Loucy (cell line): ENCODE results near the gene PELI2.
"Not testable (repeated sequence)": the region's sequence is repeated elsewhere in the genome, so short reads cannot be mapped to it uniquely, and the experiment has no call there.

Experiments used
- H2AFZ ChIP-seq: fragments of 200-600 bp; sonication (generic); 2 replicates; pipeline ENCODE4 v1.6.0; 2016; ENCODE audit warnings: antibody characterized with exemption, mild to moderate bottlenecking, low read length, moderate library complexity
- H3F3A ChIP-seq: fragments of 200-600 bp; 2 replicates; pipeline ENCODE4 v1.6.0; 2016; ENCODE audit warnings: antibody characterized with exemption, low read depth, mild to moderate bottlenecking
- H3K27me3 ChIP-seq: fragments of 200-600 bp; sonication (generic); 2 replicates; pipeline ENCODE4 v1.6.1; 2014; ENCODE audit warnings: low read length, mild to moderate bottlenecking; ENCODE audit not compliant: insufficient read depth, poor library complexity, severe bottlenecking
- H3K36me3 ChIP-seq: fragments of 200-600 bp; sonication (generic); 2 replicates; pipeline ENCODE4 v1.6.1; 2016; ENCODE audit warnings: low read length; ENCODE audit not compliant: insufficient read depth
- H3K4me1 ChIP-seq: fragments of 200-600 bp; sonication (generic); 2 replicates; pipeline ENCODE4 v1.5.1; 2014; ENCODE audit warnings: low read length, mild to moderate bottlenecking; ENCODE audit not compliant: insufficient read depth, poor library complexity, severe bottlenecking
- H3K4me2 ChIP-seq: fragments of 200-600 bp; sonication (generic); 2 replicates; pipeline ENCODE4 v1.6.0; 2014; ENCODE audit warnings: antibody characterized with exemption, low read length, low read depth, mild to moderate bottlenecking; ENCODE audit not compliant: poor library complexity, severe bottlenecking
- H3K4me3 ChIP-seq: fragments of 200-600 bp; sonication (generic); 2 replicates; pipeline ENCODE4 v1.5.1; 2014; ENCODE audit warnings: low read length, mild to moderate bottlenecking, mixed read lengths; ENCODE audit not compliant: poor library complexity, severe bottlenecking
- H3K79me2 ChIP-seq: fragments of 200-600 bp; sonication (generic); 2 replicates; pipeline ENCODE4 v1.6.1; 2014; ENCODE audit warnings: low read length; ENCODE audit not compliant: insufficient read depth
- H3K9ac ChIP-seq: fragments of 200-600 bp; sonication (generic); 2 replicates; pipeline ENCODE4 v1.6.0; 2014; ENCODE audit warnings: mild to moderate bottlenecking, low read depth, low read length, moderate library complexity; ENCODE audit not compliant: poor library complexity, severe bottlenecking
- H3K9me2 ChIP-seq: fragments of 200-600 bp; sonication (generic); replicated peaks from 2 replicates; pipeline ENCODE4 v1.6.1; 2016; ENCODE audit warnings: low read depth, low read length, mixed read lengths
- H3K9me3 ChIP-seq: fragments of 200-600 bp; sonication (generic); 2 replicates; pipeline ENCODE4 v1.6.1; 2014; ENCODE audit warnings: mild to moderate bottlenecking, antibody characterized with exemption, low read length, low read depth; ENCODE audit not compliant: insufficient read depth
- H4K20me1 ChIP-seq: fragments of 200-600 bp; sonication (generic); 2 replicates; pipeline ENCODE4 v1.6.0; 2014; ENCODE audit warnings: antibody characterized with exemption, low read length, mild to moderate bottlenecking; ENCODE audit not compliant: insufficient read depth, poor library complexity, severe bottlenecking
- CTCF ChIP-seq: fragments of 200-600 bp; sonication (generic); conservative IDR thresholded peaks from 2 replicates; pipeline ENCODE4 v1.5.1; 2014; ENCODE audit warnings: mild to moderate bottlenecking, antibody characterized with exemption, low read length
- EZH2phosphoT487 ChIP-seq: fragments of 200-600 bp; IDR thresholded peaks from 2 replicates; pipeline ENCODE4 v1.6.1; 2018; ENCODE audit warnings: antibody characterized with exemption, mild to moderate bottlenecking, moderate library complexity, borderline replicate concordance

PELI2 gene

GRCh38 chr14:56160088-56160487 is 41.9 kb downstream of the PELI2 start:
- Histone ChIP-seq H3K4me1 (peaks cover 46% of the 10 kb centered on the region), H3K9ac (peak overlapping the region; percentile 1), H4K20me1 (peaks cover 90% of the 10 kb centered on the region), H3K27me3 (no peaks in the 10 kb centered on the region), H3K4me3 (peak overlapping the region; percentile 41), H3K79me2 (peaks cover 100% of the 10 kb centered on the region), H3K36me3 (0 out of 2 replicates have a peak, but pooled peaks cover 4% of the 10 kb centered on the region), H3K9me2 (no peaks in the 10 kb centered on the region), H3K4me2 (peak overlapping the region; percentile 54), H3K9me3 (no peaks in the 10 kb centered on the region), H3F3A (no peaks in the 10 kb centered on the region), H2AFZ (no peak overlapping the region)
- no peak for TF ChIP-seq EZH2phosphoT487
- TF ChIP-seq CTCF: no peak

- Histone ChIP-seq H3K4me1 (peaks cover 41% of the 10 kb centered on the region), H3K27me3 (no peaks in the 10 kb centered on the region), H3K79me2 (peaks cover 100% of the 10 kb centered on the region), H3K9me3 (no peaks in the 10 kb centered on the region), H3K36me3 (0 out of 2 replicates have a peak, but pooled peaks cover 9% of the 10 kb centered on the region), H3K9me2 (no peaks in the 10 kb centered on the region), H2AFZ (no peak overlapping the region), H4K20me1 (peaks cover 92% of the 10 kb centered on the region), H3K9ac (no peak overlapping the region), H3K4me3 (no peak overlapping the region), H3K4me2 (no peak overlapping the region), H3F3A (no peaks in the 10 kb centered on the region)
- TF ChIP-seq CTCF (no peak), EZH2phosphoT487 (no peak)
Measured at GRCh38 chr14:56161658-56162057, 43.4 kb downstream of the PELI2 start.

GRCh38 chr14:56162476-56162875 is 44.3 kb downstream of the PELI2 start:
- Histone ChIP-seq H3F3A (no peaks in the 10 kb centered on the region), H3K4me3 (no peak overlapping the region), H3K4me1 (peaks cover 39% of the 10 kb centered on the region), H3K4me2 (no peak overlapping the region), H3K79me2 (peaks cover 100% of the 10 kb centered on the region), H3K9me2 (no peaks in the 10 kb centered on the region), H3K9me3 (no peaks in the 10 kb centered on the region), H4K20me1 (peaks cover 92% of the 10 kb centered on the region), H3K9ac (no peak overlapping the region), H2AFZ (no peak overlapping the region), H3K27me3 (no peaks in the 10 kb centered on the region), H3K36me3 (0 out of 2 replicates have a peak, but pooled peaks cover 9% of the 10 kb centered on the region)
- TF ChIP-seq EZH2phosphoT487 (no peak), CTCF (no peak)

GRCh38 chr14:56166579-56166978 is 48.4 kb downstream of the PELI2 start:
- Histone ChIP-seq H3K79me2 (peaks cover 100% of the 10 kb centered on the region), H3K36me3 (peaks cover 27% of the 10 kb centered on the region; the same call in 1 of the 2 replicates), H3K4me1 (peaks cover 53% of the 10 kb centered on the region), H4K20me1 (peaks cover 94% of the 10 kb centered on the region)
- not testable (repeated sequence) for H3K9me3 ChIP-seq, H3K27me3 ChIP-seq, H3K9me2 ChIP-seq, H3K9ac ChIP-seq, H2AFZ ChIP-seq, H3K4me3 ChIP-seq, H3K4me2 ChIP-seq, H3F3A ChIP-seq
